Muscle of back (tissue), 11 donors: ENCODE results near the gene TSC2. TPM values are rescaled to one million over a fixed set of nuclear protein-coding genes. Genes with fewer than 3 reads are reported as not detected.

Source experiments
- DNase-seq, 3 donors: peaks; one replicate each; pipeline versions ENCODE4 v3.0.0 to v3.0.0-alpha.2; 2013
- polyA plus RNA-seq, 10 donors: library from polyadenylated mRNA; unstranded; fragments of 120-200 nt; gene quantifications; one replicate each; pipeline ENCODE4 v1.2.1, GENCODE V29; 2013; ENCODE audit not compliant: insufficient read length in 10 of 10

The TSC2 gene
- polyA plus RNA-seq, 10 donors: 62.2 to 104 (median 75.1) TPM

GRCh38 chr16:2064368-2064945 is 16.7 kb downstream of the TSC2 start:
- no peak for DNase-seq

DNA sequence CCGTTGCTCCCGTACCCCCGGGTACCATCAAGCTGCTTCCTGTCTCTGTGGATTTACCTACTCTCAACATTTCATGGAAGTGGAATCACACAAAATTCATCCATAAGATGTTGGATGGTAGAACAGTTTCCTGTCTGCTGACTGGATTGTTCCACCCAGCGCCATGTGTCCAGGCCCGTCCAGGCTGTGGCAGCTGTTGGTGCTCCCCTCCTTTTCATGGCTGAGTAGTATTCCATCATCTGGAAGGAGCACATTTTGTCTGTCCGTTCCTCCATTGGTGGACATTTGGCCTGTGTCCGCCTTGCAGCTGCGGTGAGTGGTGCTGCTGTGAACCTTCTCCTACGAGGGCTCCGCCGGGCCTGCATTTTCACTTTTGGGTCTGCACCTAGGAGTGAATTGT is 18.4 kb downstream of the TSC2 start:
- DNase-seq: no peak

DNA sequence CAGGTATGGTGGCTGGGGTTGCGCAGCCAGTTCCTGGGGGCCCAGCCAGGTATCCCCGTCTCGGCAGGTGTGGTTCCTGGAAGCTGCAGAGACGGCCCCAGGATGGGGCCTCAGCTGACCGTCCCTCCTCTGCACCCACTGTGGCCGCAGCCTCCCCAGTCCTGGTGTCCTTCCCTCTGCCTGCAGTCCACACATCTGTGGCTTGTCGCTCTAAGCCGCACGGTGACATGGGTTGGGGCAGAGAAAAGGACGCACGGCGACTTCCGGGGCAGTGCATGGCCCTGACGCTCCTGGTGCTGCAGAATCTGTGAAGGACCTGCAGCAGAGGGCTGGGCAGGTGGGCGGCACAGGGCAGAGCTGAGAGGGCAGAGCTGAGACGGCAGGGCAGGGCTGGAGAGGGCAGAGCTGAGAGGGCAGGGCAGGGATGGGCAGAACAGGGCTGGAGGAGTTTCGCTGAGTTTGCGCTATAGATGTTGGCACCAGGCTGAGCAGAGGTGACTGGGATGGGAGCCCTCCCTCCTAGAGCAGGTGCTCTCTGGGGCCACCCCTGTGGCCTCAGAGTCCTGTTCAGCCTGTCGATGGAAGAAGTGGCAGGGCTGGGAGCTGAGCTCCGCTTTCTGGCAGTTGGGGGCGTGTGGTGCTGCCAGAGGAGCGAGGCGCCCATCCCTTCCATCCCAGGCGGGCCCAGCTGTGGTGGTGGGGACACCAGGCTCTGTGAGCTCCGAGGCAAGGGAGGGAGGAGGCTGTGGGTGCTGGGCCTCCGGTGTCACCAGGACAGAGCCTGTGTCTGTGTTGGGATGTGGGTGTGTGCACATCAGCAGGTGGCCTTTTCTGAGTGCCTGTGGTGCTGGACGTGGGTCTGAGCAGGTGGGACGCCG is 23.0 kb downstream of the TSC2 start:
- no peak for DNase-seq

- peak in 1 of 3 donors; percentile 64 for DNase-seq
Observed at GRCh38 chr16:2071454-2072202, 23.8 kb downstream of the TSC2 start.

DNA sequence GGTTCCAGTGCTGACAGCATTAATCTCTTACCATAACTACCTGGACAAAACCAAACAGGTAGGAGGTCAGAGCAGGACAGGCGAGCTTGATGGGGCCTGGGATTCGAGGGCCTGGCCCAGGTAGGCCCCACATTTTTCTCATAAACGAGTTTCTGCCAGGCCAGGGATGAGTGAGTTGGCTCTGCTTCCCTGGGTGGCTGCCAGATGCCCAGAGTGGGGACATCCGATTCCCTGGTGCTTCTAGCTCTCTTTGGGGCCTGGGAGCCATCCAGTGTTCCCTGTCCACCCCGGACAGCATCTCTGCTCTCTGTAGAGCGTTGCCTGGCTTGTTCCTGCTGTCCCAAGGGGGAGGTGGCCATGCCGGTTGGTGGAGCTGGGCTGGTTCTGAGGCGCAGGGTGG is 25.1 kb downstream of the TSC2 start:
- no peak for DNase-seq

DNA sequence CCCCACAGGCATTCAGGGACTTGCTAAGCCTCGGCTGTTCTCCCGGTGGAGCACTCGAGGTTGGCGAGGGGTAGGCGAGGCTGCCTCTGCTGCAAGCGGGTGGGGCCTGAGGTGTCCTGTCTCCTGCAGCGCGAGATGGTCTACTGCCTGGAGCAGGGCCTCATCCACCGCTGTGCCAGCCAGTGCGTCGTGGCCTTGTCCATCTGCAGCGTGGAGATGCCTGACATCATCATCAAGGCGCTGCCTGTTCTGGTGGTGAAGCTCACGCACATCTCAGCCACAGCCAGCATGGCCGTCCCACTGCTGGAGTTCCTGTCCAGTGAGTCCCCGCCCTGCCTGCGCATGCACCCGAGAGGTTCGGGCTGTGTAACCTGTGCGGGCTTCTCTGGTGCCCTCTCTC is 26.3 kb downstream of the TSC2 start:
- DNase-seq: no peak

- no peak for DNase-seq
Observed at GRCh38 chr16:2075631-2076030, 27.8 kb downstream of the TSC2 start.

DNA sequence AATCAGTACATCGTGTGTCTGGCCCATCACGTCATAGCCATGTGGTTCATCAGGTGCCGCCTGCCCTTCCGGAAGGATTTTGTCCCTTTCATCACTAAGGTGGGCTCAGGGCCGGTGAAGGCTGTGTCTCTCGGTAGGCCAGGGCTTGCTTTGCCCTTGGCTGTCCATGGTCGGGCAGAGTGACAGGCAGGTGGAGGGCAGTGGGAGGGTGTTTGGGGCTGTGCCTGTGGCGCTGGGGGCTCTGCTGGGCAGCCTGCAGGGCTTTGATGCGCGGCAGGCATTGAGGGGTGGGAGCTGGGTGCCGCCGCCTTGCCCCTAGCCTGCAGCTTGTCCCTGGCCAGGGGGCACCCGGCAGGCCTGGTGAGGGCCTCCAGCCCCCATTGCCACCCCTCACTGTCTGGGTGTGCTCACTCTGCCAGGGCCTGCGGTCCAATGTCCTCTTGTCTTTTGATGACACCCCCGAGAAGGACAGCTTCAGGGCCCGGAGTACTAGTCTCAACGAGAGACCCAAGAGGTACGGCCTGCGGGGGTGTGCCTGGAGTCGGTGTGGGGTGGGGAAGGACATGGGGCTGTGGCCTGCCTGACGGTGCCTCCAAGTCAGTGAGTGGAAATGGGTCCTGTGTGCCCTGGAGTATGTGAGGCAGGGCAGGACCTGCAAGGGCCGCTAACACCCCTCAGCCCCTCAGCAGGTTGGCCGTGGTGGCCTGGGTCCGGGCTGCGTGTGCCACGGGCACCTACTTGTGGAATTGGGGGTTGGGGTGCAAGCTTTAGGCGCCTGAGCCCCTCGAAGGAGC is 28.5 kb downstream of the TSC2 start:
- DNase-seq: no peak

DNA sequence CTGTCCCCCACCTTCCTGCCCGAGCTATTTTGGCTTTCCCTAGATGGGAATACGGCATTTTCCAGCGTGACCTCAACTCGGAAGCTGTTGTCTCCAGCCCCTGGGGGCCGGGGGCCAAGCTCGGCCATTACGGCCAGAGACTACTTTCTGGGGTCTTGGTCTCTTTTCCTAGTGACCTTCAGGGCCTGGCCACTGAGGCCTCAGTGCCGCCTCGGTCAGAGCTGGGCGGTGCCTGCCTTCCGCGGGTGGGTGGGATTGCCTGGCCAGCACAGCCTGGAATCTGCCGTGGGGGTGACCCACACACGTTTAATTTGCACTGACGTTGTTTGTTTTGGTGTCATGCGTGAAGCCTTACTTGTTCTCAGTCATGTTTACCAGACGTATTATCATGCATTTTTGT is 29.2 kb downstream of the TSC2 start:
- no peak for DNase-seq

- no peak for DNase-seq
Observed at GRCh38 chr16:2077696-2078095, 29.9 kb downstream of the TSC2 start.

GRCh38 chr16:2078096-2078495 is 30.3 kb downstream of the TSC2 start:
- DNase-seq: no peak

DNA sequence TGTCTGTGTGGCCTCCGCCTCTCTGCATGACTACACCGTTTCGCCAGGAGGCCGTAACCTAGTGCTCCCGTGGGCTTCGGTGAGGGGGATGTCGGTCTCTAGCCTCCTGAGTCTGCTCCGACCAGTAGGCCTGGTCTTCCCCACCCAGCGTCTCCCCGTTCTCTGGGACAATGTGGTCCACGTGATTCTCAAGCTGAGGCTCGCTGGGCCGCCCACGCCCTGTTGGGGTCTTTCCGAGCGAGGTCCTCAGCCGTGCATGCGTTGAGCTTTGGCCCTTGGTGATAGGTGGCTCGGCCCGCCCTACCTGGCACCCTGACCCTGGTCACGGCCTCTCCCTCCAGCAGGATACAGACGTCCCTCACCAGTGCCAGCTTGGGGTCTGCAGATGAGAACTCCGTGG is 30.9 kb downstream of the TSC2 start:
- DNase-seq: no peak

GRCh38 chr16:2079311-2079800 is 31.6 kb downstream of the TSC2 start:
- no peak for DNase-seq

GRCh38 chr16:2079991-2080390 is 32.2 kb downstream of the TSC2 start:
- no peak for DNase-seq

DNA sequence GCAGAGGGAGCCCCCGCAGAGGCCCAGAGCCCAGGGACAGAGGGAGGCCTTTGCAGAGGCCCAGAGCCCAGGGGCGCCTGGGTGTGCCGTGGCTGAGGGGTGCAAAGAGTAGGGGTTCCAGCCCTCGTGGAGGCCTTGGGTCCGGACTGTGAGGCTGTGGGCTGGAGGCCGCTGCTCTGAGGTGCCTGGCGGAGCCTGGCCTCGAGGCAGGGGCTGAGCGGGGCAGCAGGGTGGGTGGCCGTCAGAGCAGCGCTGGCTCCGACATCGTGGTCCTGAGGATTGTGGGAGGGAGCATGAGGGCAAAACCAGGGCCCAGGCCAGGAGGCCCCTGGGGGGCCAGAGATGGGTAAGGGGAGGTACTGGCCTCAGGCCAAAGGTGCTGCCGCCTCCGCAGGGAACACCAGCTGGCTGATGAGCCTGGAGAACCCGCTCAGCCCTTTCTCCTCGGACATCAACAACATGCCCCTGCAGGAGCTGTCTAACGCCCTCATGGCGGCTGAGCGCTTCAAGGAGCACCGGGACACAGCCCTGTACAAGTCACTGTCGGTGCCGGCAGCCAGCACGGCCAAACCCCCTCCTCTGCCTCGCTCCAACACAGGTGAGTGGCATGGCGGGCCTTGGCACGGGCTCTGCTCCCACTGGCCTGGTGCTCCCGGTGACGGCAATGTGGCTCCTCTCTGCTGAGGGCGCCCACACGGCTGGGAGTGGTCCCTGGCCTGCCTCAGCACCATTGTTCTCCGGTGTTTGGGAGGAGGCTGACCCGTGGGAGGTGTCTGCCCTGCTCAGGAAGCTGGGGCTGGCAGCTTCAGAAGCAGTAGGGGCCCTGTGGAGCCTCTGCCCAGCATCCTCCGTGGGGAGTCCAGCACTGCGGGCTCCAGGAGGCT is 33.7 kb downstream of the TSC2 start:
- no peak for DNase-seq

DNA sequence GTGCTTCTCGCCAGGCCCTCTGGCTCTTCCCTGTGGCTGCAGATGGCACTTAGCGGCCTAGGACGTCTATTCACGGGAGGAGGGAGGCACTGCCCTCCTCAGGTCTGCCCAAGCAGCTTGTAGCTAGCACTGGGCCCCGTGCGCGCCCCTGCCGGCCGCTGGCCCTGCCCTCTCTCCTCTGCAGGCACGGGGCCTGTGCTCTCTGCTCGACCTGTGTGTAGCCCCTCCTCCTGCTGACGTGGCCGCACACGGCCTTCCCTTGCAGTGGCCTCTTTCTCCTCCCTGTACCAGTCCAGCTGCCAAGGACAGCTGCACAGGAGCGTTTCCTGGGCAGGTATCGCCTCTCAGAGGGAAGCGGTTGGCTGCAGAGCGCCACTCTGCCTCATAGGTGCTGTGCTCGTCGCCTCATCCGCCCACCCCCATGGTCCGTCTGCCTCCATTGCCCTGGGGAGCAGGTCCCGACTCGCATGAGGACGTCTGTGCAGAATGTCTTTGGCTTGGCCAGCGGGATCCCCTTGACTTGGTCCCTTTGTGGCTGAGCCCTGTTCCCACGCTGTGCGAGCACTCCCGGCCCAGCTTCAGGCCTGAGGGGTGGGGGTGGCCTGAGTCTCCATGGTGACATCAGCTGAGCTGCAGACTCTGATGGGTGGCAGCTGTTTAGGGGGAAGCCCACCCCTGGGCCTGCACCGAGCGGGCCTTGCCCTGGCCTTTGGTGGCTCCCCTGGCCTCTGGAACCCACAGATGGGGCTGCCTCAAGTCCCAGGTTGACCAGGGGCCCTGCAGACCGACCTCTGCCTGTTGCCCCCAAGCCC is 34.6 kb downstream of the TSC2 start:
- DNase-seq: peak in 1 of 3 donors; percentile 61

DNA sequence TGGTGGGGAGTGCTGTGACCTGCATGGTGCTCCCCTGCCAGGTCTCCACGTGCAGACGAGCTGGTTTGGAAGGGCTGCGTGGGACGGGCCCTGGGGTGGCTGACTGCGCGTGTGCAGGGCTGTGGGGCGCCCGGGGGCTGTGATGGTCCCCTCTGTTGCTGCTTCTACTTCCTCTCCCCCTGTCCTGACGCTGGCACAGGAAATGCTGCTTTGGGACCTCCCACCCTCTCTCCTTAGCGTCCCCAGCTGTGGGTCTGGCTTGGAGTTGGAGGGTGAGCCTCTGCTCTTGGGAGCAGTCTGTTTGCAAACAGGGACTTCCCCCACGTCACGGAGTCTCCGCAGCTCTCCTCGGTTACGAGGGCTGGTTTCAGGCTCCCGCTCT is 35.2 kb downstream of the TSC2 start:
- no peak for DNase-seq

GRCh38 chr16:2083409-2083808 is 35.6 kb downstream of the TSC2 start:
- DNase-seq: no peak

- DNase-seq: no peak
Observed at GRCh38 chr16:2083876-2084780, 36.3 kb downstream of the TSC2 start.
